A673 (cell line): ENCODE results near the gene TRIM65.

Experiments
- EZH2 ChIP-seq: fragments of 200-600 bp; sonication (generic); IDR thresholded peaks from 2 replicates; pipeline ENCODE4 v1.6.1; 2017; ENCODE audit warnings: borderline replicate concordance, low read depth, mild to moderate bottlenecking, mixed read lengths, antibody characterized with exemption, low read length; ENCODE audit not compliant: poor library complexity, severe bottlenecking
- TF ChIP-seq, protein P1 (sequence below): fragments of 300-800, 200-600 bp; sonication (generic); conservative IDR thresholded peaks from 2 replicates; pipeline ENCODE4 v1.5.1; 2017; ENCODE audit warnings: low read depth, mild to moderate bottlenecking, antibody characterized with exemption, low read length, moderate library complexity, mixed read lengths

DNA sequence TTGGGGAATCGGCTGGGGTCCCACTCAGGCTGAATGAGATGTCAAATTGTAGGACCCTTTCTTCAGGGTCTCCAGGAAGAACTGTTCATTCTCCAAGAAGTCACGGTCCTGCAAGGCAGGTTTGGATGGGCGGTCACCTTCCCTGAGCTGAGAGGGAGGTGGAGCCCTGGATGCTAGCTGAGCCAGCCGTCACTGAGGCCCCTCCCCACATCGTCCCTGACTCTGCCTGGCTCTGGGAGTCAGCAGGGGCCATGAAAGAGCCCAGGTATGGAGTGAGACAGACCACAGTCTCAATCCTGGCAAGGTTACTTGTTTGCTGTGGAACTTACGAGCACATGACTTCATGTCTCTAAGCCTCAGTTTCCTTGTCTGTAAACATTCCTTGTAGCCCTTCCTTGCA, 13.9 kb upstream of the TRIM65 start:
- TF ChIP-seq, protein P1, sequence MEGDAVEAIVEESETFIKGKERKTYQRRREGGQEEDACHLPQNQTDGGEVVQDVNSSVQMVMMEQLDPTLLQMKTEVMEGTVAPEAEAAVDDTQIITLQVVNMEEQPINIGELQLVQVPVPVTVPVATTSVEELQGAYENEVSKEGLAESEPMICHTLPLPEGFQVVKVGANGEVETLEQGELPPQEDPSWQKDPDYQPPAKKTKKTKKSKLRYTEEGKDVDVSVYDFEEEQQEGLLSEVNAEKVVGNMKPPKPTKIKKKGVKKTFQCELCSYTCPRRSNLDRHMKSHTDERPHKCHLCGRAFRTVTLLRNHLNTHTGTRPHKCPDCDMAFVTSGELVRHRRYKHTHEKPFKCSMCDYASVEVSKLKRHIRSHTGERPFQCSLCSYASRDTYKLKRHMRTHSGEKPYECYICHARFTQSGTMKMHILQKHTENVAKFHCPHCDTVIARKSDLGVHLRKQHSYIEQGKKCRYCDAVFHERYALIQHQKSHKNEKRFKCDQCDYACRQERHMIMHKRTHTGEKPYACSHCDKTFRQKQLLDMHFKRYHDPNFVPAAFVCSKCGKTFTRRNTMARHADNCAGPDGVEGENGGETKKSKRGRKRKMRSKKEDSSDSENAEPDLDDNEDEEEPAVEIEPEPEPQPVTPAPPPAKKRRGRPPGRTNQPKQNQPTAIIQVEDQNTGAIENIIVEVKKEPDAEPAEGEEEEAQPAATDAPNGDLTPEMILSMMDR, result no peak
- no peak for TF ChIP-seq EZH2
